ENCODE measurements around the gene TSPAN2. TPM values are rescaled to one million over a fixed set of nuclear protein-coding genes. Genes with fewer than 3 reads are reported as not detected.

TSPAN2 gene
- total RNA-seq = 1 to 10 TPM; 1.2 to 1.4 TPM

DNA sequence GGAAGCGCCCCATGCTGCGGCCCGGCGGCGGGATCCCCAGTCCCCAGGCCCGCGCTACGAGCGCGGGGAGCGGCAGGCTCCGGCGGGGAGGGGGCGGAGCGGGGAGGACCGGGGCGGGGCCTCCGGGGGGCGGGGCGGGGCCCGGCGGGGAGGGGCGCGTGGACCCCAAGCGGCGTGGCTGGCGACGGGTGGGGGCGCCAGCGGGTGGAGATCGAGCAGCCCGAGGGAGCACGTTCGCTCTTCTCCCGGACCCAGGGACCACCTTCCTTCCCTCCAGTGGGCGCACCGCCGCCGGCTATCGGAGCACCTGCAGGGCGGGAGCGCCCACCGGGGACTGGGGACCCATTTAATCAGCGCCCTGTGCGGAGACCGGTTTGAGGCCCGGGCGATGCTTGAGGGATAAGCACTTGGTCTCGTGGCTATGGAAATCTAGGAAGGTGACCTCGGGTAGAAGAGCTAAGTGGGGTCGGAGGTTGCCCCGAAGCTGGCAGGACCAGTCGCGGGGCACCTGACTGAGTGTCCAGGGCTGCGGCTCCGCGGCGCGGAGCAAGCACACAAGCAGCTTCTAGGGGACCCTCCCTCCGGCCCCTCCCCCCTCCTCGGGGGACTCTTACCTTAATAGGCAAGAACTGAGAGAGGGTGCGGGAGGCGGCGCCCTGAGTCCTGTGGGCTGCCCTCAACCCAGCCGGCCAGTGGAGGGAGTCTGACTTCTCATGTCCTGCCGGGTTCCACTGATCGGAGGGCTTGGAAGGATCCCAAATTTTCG, at the start of gene TSPAN2:
TSPAN2 (minus strand) TSS at position 84 of the 766 bp plus-strand sequence; CDS start at position 13, 71 bp downstream.
- POLR2A ChIA-PET = no interaction called here

DNA sequence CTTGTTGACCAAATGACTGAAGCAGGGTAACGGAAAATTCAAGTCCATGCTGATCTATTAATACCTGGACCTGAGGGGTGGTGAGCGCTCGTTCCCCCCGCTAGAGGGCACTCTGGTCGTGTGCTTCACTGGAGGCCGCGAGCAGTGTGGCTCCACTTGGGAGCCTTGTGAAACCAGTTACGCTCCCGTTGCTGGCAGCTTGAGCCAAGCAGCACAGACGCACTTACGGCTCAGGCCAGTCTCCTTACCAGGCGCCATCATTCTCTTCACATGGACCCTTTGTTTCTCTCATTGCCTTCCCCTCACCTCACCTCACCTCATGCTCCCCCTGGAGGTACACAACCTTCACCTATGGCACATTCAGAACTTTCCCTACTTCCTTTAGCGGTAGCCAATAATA, 49.7 kb upstream of the TSPAN2 start:
- CTCF ChIA-PET = interaction anchor here (0.8 to 2.3 kb wide), 6 partner anchors 8 to 457 kb away, joined by 3 to 7 read pairs (median 4); no protein-coding TSS in a partner anchor
- POLR2A ChIA-PET = no interaction called here

More for the DNA sequence above, at the start of gene TSPAN2:
- CTCF ChIA-PET = interaction anchor here (1.2 kb wide), 1 partner anchor 23 kb away, joined by 3 read pairs; no protein-coding TSS in a partner anchor

DNA sequence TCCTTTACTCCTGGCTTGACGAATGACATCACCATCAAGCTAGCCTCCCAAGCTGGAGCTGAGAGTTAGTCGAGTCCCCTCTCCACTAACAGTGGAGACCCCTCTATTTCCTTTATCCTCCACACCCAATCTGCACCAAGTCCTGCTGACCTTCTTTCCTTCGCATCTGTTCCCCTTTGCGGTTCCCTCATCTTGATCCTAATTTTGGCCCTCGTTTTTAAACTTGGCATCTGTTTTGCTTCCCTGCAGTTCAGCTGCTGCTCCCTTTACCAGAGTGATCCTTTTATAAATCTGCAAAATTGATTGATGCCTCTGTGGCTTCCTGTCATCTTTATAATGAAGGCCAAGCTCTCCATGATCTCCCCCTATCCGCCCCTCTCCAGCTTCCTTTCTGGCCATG, 49.0 kb upstream of the TSPAN2 start:
- POLR2A ChIA-PET = no interaction called here
- CTCF ChIA-PET = interaction anchor here (0.7 to 2.3 kb wide), 6 partner anchors 9 to 468 kb away, joined by 3 to 13 read pairs (median 6); no protein-coding TSS in a partner anchor

DNA sequence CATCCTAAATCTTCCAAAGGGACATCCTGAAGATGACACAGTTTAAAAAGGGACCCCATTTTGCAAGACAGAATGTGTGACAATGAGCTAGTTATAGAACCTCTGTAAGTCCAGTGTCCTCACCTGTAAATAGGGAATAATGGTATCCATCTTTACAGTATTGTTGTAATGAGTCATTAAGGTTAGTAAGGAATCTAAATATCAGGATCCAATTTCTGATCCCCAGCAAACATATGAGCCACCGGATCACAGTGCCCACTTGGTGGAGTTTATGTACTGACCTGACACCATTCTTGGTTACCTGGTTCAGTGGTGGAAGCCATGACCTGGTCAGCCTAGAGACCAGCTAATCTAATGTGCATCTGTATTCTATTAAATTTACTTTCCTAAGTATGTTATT, 47.9 kb upstream of the TSPAN2 start:
- ChIA-PET CTCF (interaction anchor here (1.2 to 1.9 kb wide), 2 partner anchors 332 to 459 kb away, joined by 3 to 13 read pairs; no protein-coding TSS in a partner anchor), POLR2A (no interaction called here)

DNA sequence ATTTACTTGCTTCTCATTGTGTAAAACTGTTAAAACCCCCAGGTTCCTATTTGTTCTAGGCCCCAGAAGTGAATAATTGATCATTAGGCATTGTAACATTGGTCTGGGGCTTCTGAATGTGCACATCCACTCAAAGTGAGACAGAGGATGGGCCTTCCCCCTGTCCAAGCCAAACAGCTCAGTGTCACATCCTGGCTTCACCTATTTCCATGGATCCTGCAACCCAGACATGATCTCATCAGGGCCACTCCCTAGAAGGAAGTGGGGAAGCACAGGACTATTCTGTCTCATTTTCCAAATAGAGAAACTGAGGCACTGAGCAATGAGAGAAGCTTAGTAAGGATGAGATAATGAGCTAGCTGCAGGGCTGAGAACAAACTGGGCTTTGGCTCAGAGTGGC, 47.4 kb upstream of the TSPAN2 start:
- ChIA-PET POLR2A (no interaction called here), CTCF (interaction anchor here (1.2 to 1.9 kb wide), 2 partner anchors 332 to 460 kb away, joined by 3 to 13 read pairs; no protein-coding TSS in a partner anchor)

DNA sequence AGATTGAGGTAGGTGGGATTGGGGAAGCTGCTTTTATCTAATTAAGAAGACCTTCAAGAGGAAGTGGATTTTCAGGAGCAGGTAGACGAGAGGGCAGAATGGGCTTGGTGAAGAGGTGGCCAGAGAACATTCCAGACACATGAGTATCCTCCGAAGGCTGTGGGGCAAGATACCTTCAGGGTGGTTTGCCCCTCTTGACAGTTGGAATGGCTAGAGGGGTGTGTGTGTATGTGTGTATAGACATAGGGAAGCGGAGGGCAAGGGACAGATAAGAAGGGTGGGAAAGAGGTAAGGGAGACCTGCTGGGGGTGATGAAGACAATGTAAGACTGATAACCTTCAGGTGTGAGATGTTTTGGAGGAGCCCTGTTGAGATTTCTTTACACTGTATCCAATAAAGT, 46.8 kb upstream of the TSPAN2 start:
- ChIA-PET CTCF (interaction anchor here (1.2 kb wide), 1 partner anchor 333 kb away, joined by 3 read pairs; no protein-coding TSS in a partner anchor), POLR2A (no interaction called here)

DNA sequence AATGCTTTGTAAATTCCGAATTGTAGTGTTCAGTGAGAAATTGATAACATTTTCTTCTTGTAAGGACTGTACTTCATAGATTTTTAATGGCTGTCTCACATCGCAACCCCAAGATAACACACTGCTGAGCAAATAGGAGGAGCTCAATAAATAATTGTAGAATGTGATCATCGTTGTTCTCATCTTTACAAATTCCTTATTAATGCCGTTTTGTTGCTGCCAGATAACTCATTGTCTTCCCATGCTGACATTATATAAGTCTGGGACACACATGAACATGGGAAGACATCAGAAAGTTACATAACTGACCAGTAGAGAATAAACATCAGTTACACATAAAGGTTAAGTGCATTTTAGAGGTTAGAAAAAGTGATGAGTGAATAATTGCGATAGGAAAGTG, 46.4 kb upstream of the TSPAN2 start:
- ChIA-PET CTCF (no interaction called here), POLR2A (no interaction called here)

DNA sequence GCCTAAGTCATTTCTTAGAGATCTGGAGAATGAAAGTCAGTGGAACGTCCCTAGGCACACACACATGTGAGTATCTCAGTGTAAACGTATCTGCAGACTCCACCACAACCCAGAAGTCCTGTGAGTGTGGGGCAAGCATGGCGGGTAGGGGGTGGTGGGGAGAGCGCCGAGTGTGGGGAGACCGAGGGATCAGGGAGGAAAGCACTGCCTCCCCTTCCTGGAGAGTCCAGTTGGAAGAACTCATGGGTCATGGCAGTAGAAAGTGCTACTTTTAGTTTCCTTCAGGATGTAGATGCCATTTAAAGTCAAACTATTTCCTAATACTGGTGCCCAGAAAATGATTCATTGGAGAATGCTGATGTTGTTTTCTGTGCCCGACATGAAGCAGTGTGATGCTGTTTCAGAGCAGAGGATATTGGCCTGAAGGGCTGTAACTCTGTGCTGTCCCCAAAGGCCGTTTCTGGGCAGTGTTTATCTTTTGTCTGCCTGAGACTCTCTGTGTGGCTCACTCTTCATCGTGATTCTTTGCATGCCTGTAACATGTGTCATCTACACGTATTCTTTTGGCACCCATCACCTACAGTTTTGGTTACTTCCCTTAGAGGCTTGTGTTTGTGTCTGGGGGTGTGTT, 45.7 kb upstream of the TSPAN2 start:
- CTCF ChIA-PET = no interaction called here
- POLR2A ChIA-PET = no interaction called here

DNA sequence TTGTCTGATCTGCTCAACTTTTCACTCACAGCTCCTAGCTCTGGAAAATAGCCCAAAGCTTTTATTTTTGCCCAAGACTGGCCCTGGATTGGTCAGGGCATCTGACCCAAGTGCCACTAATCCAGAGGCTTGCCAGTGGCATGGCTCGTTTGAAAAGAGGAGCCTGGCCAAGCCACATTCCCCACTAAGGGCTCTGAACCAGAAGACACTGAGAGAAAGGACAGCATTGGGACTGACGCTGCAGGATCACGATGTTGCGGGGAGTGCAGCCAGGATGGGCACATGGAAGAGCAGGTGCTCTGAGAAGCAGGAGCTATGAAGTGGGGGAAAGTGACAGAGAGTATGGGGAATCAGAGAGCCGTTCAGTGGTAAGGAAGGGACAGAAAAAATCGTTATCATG, 44.9 kb upstream of the TSPAN2 start:
- POLR2A ChIA-PET = no interaction called here
- CTCF ChIA-PET = no interaction called here

DNA sequence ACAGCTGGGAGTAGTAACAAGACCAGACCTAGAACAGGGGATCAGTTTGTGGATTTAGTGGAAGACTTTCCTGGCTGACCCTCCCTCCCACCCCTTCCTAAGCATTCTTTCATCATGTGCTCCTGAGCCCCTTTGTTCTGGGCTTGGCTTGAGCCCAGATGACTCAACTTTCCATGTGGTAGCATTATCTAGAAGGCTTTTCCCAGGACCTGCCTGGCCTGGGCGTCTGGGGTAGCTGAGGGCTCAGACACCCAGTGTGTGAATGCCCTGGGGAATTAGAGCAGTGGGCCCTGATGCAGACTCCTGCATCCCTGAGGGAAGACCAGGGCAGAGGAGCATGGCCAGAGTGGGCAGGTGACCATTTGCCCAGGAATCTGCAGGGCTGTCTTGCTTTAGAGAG, 44.1 kb upstream of the TSPAN2 start:
- POLR2A ChIA-PET = no interaction called here
- CTCF ChIA-PET = no interaction called here

DNA sequence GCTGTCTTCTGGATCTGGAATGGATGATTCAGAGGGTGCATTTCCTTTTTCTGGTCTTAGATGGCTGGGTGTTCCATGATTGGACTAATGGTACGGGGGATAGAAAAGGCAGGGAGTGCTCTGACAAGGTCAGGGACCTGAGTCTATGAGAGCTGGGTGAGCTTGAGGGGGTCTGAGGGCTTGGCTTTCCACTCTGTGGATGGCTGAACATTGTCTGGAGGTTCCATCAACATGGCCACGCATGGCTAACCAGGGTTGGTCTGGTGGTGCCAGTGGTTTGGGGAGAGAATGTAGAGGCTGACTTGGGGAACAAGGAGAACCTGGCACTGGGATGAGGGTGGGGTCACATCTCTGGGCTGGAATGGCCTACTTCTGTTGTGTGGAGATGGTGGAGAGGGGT, 41.5 kb upstream of the TSPAN2 start:
- CTCF ChIA-PET = no interaction called here
- POLR2A ChIA-PET = no interaction called here

DNA sequence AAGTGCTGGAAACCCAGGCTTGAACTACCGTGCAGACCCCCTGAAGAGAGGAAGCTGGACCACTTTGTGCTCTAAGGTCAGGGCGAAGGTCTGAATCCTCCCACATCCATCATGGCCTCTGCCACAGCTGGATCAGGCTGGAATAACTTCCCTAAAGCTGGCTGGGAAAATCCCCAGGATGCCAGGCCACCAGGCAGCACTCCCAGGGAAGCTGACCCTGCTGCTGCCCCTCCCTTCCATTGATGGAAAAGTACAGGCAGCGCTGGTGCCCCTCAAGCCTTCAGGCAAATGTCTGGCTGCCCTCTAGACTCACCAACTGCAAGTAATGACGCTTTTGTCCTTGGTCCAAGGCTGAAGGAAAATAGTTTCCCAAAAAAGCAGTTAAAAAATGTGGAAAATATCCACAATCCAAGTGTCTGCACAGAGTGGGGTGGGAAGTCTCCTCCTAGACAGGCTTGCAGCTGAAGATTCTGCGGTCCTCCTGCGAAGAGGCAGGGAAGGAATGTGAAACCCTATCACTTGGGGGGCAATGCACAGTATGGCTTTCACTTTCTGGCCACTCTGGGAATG, 39.9 kb upstream of the TSPAN2 start:
- CTCF ChIA-PET = interaction anchor here (1.4 kb wide), 1 partner anchor 340 kb away, joined by 4 read pairs; no protein-coding TSS in a partner anchor

DNA sequence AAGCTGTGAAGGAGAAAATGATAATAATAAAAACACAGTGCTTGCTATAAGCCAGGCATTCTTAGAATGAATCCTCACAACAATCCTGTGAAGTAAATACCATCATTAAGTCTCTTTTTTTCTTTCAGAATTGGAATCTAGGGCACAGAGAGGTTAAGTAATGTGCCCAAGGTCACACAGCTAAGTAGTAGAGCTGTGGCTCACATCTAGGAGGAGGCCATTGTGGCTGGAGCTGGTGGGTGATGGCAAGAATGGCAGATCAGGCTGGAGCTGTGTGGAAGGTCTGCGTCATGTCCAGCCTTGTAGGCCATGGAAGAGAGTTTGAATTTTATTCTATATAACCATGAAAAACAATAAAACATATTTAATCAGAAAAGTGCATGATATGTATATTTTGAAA, 38.2 kb upstream of the TSPAN2 start:
- ChIA-PET POLR2A (no interaction called here), CTCF (no interaction called here)

More for the DNA sequence above, 39.9 kb upstream of the TSPAN2 start:
- POLR2A ChIA-PET = no interaction called here

DNA sequence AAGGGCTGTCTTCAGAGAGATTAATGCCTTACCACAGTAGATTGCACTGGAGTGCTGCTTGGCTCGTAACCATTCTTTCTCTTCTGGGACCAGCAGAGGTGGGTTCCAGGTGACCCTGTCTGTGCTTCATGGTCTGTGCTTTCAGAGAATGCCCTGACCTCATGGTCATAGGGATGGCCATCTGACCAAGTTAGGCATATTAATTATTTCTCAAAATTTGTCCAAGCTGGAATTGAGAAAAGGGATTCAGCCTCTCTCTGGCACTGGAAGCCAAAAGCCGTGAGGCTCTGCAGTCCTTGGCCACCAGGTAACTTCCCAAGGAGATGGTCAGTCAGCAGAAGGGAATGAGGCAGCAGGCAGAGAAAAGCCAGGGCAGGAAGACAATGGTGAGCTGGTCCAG, 37.2 kb upstream of the TSPAN2 start:
- CTCF ChIA-PET = no interaction called here
- POLR2A ChIA-PET = no interaction called here

DNA sequence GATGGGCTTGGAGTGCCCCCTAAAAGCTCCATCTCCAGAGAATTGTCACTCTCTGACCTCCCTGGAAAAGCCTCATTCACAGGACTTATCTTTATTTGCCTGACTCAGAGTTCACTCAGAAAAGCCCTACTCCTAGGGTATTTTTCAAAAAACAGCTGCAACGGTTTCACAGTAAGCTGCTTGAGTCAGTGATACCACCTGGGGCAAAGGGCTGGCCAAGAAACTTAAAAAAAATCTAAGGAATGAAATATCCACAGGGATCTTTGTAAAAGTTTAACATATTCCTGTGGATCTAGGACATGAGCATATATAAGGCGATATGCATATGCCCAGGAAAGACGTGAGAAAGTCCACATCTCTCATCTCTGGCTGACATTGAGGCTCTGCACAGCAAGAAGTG, 33.8 kb upstream of the TSPAN2 start:
- CTCF ChIA-PET = no interaction called here

DNA sequence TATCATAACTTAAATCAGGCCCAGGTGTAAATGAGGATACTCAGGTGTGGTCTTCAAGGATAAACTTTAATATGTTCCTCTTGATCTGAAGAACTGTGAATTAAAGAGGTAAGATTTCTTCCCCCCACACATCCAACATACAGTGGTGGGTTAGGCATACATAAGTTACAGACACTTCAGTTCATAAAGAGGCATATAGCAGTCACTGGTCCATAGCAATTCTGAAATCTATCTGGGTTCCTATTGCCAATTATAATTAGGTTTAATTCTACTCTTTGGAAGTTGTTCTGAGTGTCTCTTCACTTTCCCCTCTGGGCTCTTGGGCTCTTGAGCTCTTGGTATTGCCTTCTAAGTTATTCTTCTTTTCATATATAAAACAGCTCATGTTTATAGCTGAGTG, 32.5 kb upstream of the TSPAN2 start:
- CTCF ChIA-PET = no interaction called here
- POLR2A ChIA-PET = no interaction called here

More for the DNA sequence above, 33.8 kb upstream of the TSPAN2 start:
- POLR2A ChIA-PET = no interaction called here

DNA sequence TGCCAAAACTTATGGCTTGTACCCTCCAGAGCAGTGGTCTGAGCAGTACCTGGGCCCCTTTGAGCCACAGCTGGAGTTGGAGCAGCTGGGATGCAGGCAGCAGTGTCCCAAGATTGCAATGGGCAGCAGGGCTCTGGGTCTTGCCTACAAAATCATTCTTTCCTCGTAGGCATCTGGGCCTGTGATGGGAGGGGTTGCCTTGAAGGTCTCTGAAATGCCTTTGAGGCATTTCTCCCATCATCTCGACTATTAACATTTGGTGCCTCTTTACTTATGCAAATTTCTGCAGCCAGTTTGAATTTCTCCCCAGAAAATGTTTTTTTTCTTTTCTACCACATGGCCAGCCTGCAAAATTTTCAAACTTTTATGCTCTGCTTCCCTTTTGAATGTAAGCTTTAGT, 31.0 kb upstream of the TSPAN2 start:
- ChIA-PET POLR2A (no interaction called here), CTCF (no interaction called here)

DNA sequence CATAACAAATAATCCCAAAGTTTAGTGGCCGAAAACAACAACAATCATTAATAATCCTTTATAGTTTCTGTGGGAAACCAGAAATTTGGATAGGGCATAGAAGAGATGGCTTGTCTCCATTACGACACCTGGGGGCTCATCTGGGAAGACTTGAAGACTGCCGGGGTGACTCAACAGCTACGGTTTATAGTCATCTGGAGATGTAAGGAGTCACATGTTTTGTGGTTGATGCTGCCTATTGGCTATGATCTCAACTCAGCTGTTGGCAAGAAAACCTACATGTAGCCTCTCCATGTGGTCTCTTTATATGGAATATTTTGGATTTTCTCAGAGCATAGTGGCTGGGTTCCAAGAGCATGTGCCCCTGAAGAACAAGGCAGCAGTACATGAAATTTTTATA, 29.3 kb upstream of the TSPAN2 start:
- CTCF ChIA-PET = interaction anchor here (1.1 kb wide), 1 partner anchor 143 kb away, joined by 3 read pairs; no protein-coding TSS in a partner anchor

DNA sequence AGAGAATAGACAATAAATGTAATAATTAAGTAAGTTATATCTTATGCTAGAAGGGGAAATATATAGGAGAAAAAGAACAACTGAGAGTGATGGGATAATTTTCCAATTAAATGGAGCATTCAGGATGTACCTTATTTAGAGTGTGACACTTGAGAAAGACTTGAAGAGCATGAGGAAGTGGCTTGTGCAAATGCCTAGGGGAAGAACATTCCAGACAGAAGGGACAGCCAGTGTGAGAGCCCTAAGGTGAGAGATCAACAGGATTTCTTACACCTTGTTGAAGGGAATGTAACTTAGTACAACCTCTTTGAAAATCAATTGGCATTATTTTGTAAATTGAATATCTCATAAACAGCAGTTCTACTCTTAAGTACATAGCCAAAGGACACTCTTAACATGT, 28.8 kb upstream of the TSPAN2 start:
- ChIA-PET POLR2A (no interaction called here), CTCF (interaction anchor here (1.1 kb wide), 1 partner anchor 142 kb away, joined by 3 read pairs; no protein-coding TSS in a partner anchor)

More for the DNA sequence above, 29.3 kb upstream of the TSPAN2 start:
- POLR2A ChIA-PET = no interaction called here

DNA sequence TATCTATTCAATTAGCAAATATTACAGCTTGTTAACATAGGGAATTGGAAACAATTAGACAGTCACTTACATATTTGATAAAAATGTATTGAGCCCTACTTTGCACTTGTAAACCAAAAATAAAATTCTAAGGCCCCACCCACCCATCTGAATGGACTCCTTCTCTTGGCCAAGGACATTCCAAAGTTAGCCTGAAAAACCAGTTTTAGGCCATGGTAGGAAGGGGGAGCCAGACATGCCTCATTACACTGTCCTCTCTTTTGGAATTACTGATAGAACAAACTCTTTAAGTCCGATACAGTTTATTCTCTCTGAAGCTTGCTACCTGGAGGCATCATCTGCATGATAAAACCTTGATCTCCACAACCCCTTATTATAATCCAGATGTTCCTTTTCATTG, 28.0 kb upstream of the TSPAN2 start:
- CTCF ChIA-PET = interaction anchor here (1.1 kb wide), 1 partner anchor 141 kb away, joined by 3 read pairs; no protein-coding TSS in a partner anchor
- POLR2A ChIA-PET = no interaction called here

DNA sequence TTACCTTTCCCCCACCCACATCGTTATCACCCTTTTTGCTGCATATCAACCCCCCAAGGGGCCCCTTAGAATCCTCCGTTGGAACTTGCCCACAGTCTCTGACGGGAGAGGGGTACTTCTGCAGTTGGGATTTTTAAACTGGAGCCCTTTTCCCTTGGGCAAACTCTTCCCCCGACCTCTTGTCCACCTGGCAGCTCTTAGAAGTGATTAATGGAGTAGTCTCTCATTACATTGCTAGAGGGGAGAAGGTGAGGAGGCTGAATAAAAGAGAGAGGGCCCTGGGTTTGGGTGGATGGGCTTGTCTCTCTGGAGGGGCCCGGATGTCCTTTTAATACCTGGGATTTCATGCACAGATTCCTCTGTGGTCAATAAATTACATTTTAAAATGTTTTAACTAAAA, 27.2 kb upstream of the TSPAN2 start:
- POLR2A ChIA-PET = no interaction called here
- CTCF ChIA-PET = no interaction called here
